Measurements from ENCODE around the gene SLC66A2. TPM values are rescaled to one million over a fixed set of nuclear protein-coding genes. Genes with fewer than 3 reads are reported as not detected.
A peak's percentile ranks its signal among the peaks of the same experiment; 100 is the strongest.

The SLC66A2 gene
- total RNA-seq, 1 donor from 2014 or later, result 31.6 TPM

DNA sequence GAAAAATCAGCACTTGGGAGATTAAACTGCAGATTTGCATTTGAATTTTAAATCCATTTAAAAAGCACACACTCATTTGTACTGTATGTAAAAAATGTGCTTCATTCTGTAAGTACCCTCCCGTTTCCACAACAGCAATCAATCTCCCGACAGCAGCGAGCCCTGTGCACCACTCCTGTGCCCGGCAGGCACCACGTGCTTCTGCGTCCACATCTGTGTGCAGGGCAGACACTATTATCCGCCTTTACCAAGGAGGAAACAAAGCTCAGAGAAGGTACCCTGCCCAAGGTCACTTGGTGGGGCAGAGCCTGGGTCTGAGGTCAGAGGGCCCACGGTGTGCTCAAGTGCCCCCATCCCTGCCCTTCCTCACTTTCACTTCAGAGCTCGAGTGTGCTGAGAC, 20.5 kb upstream of the SLC66A2 start:
- Mint-ChIP-seq H3K27ac (no peak overlapping the region), H3K36me3 (ENCODE audit: insufficient read depth) (peaks cover 30% of the 10 kb centered on the region), H3K4me1 (ENCODE audit: low read depth) (peaks cover 5% of the 10 kb centered on the region), H3K4me3 (ENCODE audit: low read depth) (no peak overlapping the region), H3K27me3 (no peaks in the 10 kb centered on the region), H3K9me3 (ENCODE audit: low read depth) (no peaks in the 10 kb centered on the region)
- no peak for TF ChIP-seq CTCF (IDR thresholded peaks at IDR 0.05; ENCODE audit: unreplicated experiment)
- DNase-seq (ENCODE audit: low spot score, unreplicated experiment), result no peak

GRCh38 chr18:79971211-79971952, 19.9 kb upstream of the SLC66A2 start:
- DNase-seq (ENCODE audit: low spot score, unreplicated experiment), result no peak
- Mint-ChIP-seq H3K4me3 (ENCODE audit: low read depth) (no peak overlapping the region), H3K4me1 (ENCODE audit: low read depth) (peaks cover 5% of the 10 kb centered on the region), H3K27ac (no peak overlapping the region), H3K27me3 (no peaks in the 10 kb centered on the region), H3K9me3 (ENCODE audit: low read depth) (no peaks in the 10 kb centered on the region), H3K36me3 (ENCODE audit: insufficient read depth) (peaks cover 30% of the 10 kb centered on the region)
- TF ChIP-seq CTCF (IDR thresholded peaks at IDR 0.05; ENCODE audit: unreplicated experiment), result no peak

DNA sequence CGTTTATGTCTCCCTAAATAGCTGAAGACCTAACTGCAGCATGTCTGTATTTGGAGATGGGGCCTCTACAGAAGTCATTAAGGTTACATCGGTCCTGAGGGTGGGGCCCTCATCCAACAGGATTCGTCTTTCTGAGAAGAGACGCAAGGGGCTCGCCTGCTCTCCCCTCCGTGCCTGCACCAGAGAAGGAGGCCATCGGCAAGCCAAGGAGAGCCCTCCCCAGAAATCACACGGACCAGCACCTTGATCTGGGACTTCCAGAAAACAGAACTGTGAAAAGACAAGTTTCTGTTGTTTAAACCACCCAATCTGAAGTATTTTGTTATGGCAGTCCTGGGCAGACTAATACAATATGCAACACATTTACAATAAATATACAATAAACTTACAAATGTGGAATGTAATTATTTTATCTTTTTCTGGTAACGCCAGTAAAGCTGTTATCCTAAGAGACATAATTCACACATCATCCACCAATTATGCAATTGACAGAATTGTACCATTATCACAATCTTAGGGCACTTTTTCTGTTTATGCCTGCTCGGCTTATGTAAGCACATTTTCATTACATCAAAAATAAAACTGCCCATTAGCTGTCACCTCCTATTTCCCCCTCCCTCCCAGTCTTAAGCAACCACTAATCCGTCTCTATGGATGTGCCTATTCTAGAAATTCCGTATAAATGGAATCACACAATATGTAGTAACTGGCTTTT, 19.1 kb upstream of the SLC66A2 start:
- H3K4me1 Mint-ChIP-seq (ENCODE audit: low read depth), result peaks cover 6% of the 10 kb centered on the region
- no peak overlapping the region for H3K27ac Mint-ChIP-seq
- H3K27me3 Mint-ChIP-seq, result no peaks in the 10 kb centered on the region
- H3K9me3 Mint-ChIP-seq (ENCODE audit: low read depth), result no peaks in the 10 kb centered on the region
- H3K36me3 Mint-ChIP-seq (ENCODE audit: insufficient read depth), result peaks cover 30% of the 10 kb centered on the region
- DNase-seq (ENCODE audit: low spot score, unreplicated experiment), result no peak
- no peak overlapping the region for H3K4me3 Mint-ChIP-seq (ENCODE audit: low read depth)
- no peak for TF ChIP-seq CTCF (IDR thresholded peaks at IDR 0.05; ENCODE audit: unreplicated experiment)

GRCh38 chr18:79965119-79965902, 13.9 kb upstream of the SLC66A2 start:
- Mint-ChIP-seq H3K4me1 (ENCODE audit: low read depth) (peaks cover 15% of the 10 kb centered on the region), H3K27ac (peak overlapping the region; percentile 62), H3K9me3 (ENCODE audit: low read depth) (no peaks in the 10 kb centered on the region), H3K36me3 (ENCODE audit: insufficient read depth) (peaks cover 7% of the 10 kb centered on the region), H3K4me3 (ENCODE audit: low read depth) (peak overlapping the region; percentile 59), H3K27me3 (peaks cover 20% of the 10 kb centered on the region)
- TF ChIP-seq CTCF (IDR thresholded peaks at IDR 0.05; ENCODE audit: unreplicated experiment), result no peak
- DNase-seq (ENCODE audit: low spot score, unreplicated experiment), result no peak
